ENCODE measurements around the gene RAC2.

Gene RAC2

DNA sequence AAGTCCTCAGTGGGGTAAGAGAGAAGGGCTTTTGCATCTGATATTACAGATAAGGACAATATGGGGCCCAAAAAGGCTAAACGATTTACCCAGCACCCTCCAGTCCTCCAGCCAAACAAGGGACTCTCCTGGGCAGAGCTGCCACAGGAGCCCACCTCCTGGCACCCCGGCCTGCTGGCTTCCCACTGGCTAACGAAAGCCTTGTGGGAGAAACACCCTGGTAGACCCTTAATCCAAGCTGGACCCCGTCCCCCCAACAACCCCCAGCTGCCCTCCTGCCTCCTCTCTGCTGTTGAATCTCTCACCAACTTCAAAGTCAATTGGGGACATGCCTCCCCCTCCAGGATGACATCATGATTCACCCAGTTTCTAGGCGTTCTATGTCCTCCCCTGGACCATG is 66.8 kb downstream of the RAC2 start:
- DNase-seq (ENCODE audit: low read depth, low spot score) = no peak

DNA sequence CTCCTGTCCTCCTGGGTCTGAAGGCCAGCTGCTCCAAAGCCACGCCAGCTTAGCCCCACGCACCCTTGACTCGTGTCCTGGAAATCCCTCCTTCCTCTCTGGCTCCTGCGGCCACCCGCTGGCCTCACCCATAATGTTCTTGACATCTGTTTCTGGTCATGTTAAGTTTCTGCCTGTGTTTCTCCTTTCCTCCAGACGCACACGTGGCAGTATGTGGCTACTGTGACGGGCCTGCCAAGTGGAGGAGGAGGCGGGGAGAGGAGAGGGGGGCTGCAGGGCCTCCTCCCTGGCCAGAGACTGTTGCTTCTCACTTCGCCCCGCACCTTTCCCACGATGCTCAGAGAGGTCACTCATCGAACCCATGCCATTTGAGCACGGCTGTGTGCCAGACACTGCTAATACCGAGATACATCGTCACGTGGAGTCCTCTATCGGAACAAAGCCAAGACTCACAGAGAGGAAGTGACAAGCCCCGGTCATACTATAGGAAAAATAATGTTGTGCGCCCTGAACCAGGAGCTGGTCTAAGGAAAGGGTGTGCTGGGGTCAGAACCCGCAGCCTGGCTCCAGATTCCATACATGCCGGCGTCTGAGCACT is 67.5 kb downstream of the RAC2 start:
- DNase-seq (ENCODE audit: low read depth, low spot score) = peak; percentile 64

DNA sequence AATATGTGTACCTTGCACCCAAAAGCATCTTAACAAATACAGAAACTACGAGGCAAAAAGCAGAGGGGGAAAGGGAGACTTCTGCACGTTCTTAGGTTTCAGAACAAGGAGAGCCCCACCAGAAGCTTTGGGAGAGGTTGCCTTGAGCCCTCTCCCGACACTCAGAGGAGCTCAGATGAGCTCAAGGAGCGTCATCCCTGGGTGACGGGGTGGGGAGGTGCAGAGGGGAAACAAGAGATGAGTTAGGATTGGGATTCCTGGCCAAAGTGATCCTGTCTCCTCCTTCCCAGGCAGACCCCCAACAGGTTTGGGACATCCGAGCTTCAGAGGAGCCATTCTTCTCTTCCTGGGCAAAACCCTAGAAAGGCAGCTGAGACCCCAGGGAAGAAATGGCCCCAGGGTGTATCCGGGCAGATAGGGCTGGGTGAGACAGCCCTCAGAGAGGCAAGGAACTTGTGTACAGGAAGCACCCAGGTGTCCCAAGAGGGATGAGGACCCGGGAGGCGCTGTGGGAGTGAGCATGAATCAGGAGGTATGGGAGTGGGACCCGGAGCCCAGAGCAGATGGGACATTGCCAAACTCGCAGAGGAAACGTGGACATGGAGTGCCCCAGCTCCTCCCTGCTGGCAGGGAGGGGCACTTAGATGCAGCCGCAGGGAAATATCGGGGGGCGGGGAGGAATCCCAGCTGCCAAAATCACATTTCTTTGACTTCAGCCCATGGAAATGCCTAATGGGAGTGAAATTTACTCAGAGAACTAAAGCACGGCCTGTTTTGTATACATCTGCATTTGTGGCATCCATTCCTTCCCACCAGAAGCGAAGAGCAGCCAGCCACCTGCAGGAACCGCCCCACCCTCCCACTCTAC is 68.4 kb downstream of the RAC2 start:
- DNase-seq (ENCODE audit: low read depth, low spot score) = no peak
